CD4-positive, alpha-beta T cell treated with Interleukin-10 for 1 hour (primary cell): ENCODE data around the gene ZNF584.
A peak's percentile ranks its signal among the peaks of the same experiment; 100 is the strongest.
"Not testable (repeated sequence)": the region's sequence is repeated elsewhere in the genome, so short reads cannot be mapped to it uniquely, and the experiment has no call there.

ENCODE experiments used
- DNase-seq: peaks from one replicate; pipeline ENCODE4 v3.0.0-alpha.2; 2020

Gene ZNF584

DNA sequence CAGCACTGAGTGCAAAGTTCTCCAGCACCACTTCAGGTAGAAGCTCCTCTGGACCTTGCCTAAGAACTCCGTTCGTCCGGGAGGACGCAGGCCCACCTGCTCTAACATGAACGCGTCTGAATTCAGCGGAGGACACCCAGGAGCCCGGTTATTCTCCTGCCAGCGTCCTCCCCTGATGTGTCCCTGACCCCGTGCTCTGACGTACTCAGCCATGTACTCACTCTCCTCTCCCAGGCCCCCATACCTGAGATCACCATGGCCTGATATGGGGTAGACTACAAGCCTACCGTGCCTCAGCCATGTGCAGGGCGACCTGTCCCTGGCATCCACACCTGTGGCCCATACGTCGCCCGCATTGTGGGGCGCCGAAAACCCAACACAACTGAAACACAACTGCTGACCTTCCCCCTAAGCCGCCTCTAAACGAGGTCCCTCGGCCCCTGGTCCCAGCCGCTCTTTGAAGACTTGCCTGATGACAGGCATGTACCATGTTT is 744 bp upstream of the ZNF584 start:
- DNase-seq: no peak

DNA sequence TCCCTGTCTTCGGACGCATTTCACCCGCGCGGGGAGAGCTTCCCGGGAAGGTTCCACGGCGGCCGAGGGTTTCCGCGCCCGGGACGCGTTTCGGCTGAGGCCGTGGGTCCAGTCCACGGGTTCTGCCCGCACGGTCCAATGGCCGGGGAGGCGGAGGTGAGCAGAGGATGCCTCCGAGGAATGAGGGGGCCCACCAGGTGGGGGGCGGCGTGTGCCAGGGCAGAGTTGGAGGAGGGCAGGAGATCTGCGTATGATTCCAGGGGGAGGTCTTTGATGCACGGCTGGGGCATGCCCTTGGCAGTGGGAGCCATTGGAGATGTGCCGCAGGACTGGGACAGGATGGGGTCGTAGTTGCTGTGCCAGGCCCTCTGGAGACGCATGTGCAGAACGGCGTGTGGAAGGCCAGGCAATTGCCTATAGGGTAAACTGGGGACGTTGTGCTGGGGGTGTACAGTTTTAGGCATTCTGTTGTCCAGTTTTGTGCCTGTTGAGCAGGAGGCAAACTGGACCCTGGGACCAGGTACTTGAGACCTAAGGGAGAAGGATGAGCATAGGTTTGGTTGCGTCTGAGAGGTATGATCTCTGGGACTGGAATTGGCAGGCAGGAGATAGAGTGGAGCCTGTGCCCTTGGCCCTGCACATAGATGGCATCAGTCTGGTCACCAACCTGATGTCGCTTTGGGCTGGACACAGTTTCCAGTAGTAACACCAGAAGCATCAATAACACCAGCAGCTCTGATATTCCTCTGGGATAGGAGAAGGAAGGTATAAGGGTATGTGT is 751 bp downstream of the ZNF584 start:
- DNase-seq: no peak

DNA sequence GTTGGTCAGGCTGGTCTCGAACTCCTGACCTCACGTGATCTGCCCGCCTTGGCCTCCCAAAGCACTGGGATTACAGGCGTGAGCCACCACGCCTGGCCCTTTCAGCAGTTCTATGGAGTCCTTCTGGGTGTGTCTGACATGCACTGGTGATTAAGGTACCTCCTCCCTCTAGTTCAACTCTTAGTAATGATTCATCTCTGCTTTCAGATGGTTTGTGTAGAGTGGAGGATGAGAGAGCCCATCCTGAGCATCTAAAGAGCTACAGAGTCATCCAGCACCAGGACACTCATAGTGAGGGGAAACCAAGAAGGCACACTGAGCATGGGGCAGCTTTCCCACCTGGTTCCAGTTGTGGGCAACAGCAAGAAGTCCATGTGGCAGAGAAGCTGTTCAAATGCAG is 8.2 kb downstream of the ZNF584 start:
- no peak for DNase-seq

DNA sequence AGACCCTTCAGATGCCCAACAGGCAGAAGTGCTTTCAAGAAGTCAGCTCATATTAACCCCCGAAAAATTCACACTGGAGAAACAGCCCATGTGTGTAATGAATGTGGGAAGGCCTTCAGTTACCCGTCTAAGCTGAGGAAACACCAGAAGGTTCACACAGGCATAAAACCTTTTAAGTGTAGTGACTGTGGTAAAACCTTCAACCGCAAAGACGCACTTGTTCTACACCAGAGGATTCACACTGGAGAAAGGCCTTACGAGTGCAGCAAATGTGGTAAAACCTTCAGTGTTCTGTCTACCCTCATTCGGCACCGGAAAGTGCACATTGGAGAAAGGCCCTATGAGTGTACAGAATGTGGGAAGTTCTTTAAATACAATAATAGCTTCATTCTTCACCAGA is 8.6 kb downstream of the ZNF584 start:
- DNase-seq: no peak

DNA sequence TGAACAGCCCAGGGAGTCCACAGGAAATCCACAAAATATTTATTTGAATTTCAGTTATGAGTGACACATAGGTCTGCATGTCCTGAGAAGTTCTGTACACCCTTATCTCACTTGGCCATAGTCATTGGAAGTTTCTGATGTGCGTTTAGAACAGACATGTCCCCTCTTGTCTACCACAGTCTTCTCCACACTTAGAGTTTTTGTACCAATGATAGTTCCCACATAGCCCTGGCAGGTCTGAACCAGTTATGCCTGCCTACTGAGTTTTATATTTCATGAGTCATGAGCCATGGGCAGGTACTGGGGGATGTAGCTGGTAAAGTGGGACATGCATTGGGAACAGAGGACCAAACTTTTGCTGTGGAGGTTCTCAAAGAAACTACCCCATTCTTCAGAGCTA is 20.2 kb downstream of the ZNF584 start:
- no peak for DNase-seq

DNA sequence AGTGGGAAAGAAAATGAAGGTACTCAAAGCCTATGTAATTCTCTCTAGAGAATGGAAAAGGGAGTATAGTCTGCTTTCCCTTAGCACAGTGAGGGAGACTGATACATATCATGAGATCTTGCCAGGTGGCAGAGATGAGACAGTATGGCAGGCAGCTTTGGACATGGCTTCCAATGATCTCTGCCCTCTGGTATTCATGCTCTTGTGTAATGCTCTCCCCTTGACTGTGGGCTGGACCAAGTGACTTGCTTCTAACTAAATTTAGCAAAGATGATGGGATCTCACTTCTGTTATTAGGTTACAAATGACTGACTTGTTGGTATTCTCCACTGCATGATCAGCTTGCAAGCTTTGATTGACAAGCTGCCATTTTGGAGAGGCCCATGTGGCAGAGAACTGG is 21.3 kb downstream of the ZNF584 start:
- no peak for DNase-seq

DNA sequence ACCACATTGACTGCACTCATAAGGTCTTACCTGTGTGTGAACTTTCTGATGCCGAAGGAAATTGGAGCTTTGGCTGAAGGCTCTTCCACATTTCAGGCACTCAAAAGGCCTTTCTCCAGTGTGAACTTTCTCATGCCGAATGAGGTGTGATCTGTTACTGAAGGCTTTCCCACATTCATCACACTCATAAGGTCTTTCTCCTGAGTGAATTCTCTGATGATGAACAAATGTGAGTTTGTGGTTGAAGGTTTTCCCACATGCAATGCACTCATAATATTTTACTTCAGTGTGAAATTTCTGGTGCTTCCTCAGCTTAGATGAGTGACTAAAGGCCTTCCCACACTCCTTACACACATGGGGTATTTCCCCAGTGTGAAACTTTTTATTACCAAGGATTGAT is 25.8 kb downstream of the ZNF584 start:
- DNase-seq: no peak

DNA sequence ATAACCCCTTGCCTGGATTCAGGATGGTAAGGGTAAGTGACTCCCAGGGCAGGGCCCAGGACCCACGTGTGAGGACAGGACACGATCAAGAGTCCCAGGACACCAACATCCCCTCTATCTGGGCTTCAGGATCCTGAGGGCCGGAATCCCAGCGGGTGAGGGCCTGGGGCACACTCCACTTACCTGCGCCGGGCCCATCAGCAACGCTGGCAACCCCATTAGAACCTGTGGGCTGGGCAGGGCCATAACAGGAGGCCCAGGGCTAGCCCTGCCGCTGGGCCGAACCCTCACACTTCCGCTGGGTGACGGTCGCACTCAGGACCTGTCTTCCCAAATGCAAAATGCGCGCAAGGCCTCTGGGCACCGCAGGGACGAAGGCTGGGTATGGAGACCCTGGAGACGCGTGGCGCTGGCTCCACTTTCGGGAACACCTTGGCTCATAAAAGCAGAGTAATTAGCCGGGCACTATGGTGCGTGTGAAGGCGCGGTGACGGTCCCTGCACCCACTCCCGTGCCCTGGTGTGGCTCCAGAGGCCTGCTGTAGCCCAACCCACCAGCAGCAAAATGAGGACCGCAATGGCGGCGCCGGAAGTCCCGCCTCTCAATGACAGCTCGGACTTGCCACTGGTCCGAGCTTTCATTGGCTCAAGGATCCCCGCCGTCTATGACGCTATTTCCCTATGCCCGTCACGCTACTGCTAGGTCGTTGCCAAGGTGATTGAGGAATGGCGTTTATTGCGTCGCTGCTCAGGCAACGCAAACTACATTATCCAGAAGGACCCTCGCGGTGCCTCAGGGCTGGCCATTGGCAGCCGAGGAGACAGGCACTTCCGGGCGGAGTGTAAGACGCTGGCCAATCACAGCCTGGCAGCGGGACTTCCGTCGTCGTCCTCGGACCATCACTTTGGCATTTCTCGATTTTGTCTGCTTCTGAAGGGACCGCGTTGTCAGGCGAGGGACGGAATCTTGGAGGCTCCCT is 31.4 kb downstream of the ZNF584 start, which contains the start of gene ZNF132:
ZNF132 (minus strand) TSS at position 578 of the 979 bp plus-strand sequence; CDS start at position 246, 332 bp downstream.
- peak; percentile 99 for DNase-seq

DNA sequence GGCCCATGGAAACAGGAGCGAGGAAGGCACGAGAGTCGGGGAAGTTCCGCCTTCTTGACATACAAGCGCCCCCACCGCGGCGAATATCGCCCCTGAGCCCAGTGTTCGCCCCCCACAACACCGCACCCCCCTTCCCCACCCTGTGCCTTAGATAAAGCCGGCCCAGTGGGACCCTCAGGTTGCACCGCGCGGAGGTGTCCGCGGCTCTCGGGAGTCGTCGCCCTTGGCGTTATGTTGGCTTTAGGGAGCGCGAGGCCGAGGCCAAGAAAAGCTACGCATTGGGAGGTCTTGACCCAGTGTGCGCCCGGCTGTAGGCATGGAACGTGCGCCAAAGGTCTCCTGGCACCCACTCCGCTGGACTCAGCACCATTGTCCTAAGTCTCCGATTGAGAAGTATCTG is 32.1 kb downstream of the ZNF584 start:
- DNase-seq: no peak

DNA sequence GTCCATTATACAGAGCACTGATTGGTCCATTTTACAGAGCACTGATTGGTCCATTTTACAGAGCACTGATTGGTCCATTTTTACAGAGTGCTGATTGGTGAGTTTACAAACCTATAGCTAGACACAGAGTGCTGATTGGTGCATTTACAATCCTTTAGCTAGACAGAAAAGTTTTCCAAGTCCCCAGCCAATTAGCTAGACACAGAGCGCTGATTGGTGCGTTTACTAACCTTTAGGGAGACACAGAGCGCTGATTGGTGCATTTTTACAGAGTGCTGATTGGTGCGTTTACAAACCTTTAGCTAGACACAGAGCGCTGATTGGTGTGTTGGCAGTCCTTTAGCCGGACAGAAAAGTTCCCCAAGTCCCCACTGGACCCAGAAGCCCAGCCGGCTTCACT is 34.5 kb downstream of the ZNF584 start:
- DNase-seq: peak; percentile 2

DNA sequence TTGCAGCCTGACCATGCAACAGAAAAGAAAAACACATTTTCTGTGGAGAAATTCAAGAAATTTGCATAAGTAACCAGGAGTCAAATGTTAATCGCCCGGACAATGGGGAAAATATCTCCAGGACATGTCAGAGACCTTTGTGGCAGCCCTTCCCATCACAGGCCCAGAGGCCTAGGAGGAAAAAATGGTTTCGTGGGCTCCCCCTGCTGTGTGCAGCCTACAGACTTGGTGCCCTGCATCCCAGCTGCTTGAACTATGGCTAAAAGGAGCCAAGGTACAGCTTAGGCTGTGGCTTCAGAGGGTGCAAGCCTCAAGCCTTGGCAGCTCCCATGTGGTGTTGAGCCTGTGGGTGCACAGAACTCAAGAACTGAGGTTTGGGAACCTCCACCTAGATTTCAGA is 40.4 kb downstream of the ZNF584 start:
- not testable (repeated sequence) for DNase-seq

DNA sequence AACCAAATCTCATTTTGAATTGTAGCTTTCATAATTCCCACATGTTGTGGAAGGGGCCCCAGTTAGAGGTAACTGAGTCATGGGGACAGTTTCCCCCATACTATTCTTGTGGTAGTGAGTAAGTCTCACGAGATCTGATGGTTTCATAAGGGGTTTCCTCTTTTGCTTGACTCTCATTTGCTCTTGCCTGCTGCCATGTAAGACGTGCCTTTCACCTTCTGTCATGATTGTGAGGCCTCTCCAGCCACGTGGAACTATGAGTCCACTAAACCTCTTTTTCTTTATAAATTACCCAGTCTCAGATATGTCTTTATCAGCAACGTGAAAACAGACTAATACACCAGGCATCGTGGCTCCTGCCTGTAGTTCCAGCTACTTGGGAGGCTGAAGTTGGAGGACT is 41.5 kb downstream of the ZNF584 start:
- DNase-seq: not testable (repeated sequence)

DNA sequence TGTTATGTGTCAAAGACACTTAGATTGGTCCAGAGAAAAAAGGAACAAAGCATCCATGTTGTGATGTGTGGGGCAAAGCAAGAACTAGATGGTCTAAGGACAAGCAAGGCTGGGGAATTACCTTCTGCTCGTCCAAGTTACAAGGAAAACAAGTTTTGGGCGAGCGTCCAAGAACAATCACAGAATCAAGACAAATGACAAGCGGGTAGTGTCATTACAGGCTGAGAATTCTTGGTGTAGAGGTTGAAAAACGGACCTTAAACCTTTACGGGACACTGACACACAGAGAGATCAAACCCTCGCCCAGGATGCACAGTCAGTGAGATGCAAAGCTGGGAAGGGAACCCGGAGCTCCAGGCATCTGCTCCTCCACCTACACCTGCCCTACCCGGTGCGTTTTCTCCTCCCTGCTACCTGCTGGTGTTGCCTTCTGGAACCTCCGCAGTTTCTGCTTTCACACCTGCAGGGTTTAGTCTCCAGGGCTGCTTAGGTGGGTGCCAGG is 42.5 kb downstream of the ZNF584 start:
- peak; percentile 10 for DNase-seq

DNA sequence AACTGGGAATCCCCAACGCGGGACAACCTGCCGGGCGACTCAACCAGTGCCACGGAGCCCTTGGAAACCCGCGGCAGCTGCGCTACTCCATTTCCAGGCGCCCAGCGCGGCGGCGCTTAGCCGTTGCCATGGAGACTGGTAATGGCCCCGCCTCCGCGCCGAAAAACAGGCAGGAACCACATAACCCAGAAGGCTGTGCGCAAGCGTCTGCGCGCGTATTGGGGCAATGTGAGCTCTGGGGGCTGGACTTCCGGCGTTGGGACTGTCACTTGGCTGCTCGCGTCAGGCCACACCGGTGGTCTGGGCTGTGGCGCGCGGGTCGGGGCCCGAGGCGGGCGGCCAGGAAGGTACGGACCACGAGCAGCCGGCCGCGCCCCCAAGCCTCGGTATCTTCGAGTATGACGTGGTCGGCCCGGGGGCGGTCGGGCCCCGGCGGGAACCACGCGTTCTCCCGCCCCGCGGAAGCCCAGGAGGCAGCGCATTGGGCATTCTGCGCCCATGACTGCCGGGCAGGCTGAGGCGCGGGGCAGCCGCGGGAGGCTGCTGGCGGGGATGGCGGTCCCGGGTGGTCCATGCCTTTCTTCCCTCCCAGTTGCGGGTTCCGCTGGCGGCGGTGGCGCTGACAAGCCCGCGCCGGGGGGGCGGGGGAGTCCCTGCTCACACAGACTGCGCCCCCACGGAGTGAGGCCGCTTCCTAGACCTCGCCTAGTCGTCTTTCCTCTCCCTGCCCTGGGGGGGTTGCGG is 43.1 kb downstream of the ZNF584 start, which contains the start of gene ZNF324B:
ZNF324B (plus strand) TSS at position 265 of the 744 bp plus-strand sequence. CDS start 2,080 bp downstream, outside the sequence.
- DNase-seq: peak; percentile 98

DNA sequence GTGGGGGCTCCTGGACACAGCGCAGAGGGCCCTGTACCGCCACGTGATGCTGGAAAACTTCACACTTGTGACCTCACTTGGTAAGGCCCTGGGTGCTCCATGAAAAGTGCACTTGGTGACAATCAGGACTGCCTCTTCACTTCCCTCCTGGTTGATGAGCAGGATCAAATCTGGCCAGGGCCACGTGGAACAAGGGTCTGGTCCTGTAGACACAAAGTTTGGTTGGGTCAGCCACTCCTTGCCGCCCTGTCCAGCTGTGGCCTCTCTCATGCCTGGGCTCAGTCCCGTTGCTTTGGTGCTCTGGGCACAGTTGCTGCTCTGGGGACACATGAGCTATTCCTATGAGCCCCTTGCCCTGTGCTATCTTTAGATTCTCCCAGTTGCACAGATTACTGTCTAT is 45.3 kb downstream of the ZNF584 start:
- no peak for DNase-seq

DNA sequence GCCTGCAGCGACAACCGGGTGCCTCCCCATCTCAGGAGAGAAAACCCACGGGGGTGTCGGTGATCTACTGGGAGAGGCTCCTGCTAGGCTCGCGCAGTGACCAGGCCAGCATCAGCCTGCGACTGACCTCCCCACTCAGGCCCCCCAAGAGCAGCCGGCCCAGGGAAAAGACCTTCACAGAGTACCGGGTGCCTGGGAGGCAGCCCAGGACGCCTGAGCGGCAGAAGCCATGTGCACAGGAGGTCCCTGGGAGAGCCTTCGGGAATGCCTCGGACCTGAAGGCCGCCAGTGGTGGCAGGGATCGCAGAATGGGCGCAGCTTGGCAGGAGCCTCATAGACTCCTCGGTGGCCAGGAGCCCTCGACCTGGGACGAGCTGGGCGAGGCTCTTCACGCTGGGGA is 46.9 kb downstream of the ZNF584 start:
- no peak for DNase-seq

DNA sequence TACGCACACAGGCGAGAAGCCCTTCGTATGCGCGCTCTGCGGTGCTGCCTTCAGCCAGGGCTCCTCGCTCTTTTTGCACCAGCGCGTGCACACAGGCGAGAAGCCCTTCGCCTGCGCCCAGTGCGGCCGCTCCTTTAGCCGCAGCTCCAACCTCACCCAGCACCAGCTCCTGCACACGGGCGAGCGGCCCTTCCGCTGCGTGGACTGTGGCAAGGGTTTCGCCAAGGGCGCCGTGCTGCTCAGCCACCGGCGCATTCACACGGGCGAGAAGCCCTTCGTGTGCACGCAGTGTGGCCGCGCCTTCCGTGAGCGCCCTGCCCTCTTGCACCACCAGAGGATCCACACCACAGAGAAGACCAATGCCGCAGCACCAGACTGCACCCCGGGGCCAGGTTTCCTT is 47.7 kb downstream of the ZNF584 start:
- DNase-seq: no peak

DNA sequence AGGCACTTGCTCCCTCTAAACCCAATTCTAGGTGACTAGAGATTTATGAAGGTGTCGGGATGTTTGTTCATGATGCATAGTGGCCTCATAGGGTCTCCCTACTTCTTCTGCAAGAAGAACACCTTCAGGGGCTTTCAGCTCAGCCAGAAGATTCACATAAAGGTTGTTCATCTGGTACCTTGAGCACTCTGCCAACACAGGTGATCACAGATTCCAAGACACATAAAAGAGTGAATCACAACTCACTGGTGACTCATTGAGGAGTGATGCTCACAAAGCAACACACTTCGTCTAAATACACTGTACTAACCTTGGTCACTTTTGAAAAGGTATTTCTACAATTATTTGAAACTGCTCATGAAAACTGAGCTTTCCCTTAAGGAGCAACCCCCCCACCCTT is 51.6 kb downstream of the ZNF584 start:
- DNase-seq: no peak

DNA sequence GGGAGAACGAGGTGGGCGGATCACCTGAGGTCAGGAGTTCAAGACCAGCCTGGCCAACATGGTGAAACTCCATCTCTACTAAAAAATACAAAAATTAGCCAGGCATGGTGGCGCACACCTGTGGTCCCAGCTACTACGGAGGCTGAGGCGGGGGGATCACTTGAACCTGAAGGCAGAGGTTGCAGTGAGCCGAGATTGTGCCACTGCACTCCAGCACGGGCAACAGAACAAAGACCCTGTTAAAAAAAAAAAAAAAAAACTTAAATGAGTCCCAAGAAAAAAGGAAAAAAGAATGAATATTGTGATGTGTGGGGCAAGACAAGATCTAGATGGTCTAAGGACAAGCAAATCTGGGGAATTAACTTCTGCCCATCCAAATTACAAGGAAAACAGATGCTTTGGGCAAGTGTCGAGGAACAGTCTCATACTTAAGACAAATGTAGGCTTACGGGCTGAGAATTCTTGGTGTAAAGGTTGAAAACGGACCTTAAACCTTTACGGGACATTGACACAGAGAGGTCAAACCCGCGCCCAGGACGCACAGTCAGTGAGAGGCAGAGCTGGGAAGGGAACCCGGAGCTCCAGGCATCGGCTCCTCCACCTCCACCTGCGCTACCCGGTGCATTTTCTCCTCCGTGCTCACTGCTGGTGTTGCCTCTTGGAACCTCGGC is 57.8 kb downstream of the ZNF584 start:
- DNase-seq: no peak

DNA sequence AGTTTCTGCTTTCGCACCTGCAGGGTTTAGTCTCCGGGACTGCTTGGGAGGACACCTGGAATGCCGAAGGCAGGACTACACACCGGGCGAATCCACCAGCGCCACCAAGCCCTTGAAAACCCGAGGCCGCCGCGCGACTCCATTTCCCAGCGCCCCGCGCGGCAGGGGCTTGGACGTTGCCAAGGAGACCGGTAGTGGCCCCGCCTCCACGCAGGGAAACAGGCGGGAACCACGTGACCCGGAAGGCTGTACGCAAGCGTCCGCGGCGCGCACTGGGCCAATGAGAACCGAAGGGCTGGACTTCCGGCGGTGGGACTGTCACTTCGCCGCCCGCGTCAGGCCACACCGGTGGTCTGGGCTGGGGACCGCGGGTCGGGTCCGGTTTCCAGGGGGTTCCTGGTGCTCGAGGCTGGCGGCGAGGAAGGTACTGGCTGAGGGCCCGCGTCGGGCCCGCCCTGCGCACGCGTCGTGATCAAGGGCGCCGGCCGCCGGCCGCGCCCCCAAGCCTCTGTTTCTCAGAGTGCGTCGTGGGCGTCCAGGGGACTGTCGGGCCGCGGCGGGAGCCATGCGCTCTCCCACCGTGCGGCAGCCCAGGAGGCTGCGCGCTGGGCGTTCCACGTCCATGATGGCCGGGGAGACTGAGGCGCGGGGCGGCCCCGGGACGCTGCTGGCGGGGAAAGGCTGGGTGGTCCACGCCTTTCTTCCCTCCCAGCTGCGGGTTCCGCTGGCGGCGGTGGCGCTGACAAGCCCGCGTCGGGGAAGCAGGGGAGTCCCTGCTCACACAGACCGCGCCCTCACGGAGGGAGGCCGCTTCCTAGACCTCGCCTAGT is 58.5 kb downstream of the ZNF584 start, which contains the start of gene ZNF324:
ZNF324 (plus strand) TSS at position 321 of the 830 bp plus-strand sequence. CDS start 2,106 bp downstream, outside the sequence.
- DNase-seq: peak; percentile 96
